ENCODE measurements around the gene ALKBH6.

The ALKBH6 gene

GRCh38 chr19:36030264-36031148 lies 16.5 kb upstream of the ALKBH6 start:
- DNase-seq (ENCODE audit: low read depth in 3 of 3), result no peak

GRCh38 chr19:36028313-36029041 lies 14.5 kb upstream of the ALKBH6 start:
- no peak for DNase-seq (ENCODE audit: low read depth in 3 of 3)

DNA sequence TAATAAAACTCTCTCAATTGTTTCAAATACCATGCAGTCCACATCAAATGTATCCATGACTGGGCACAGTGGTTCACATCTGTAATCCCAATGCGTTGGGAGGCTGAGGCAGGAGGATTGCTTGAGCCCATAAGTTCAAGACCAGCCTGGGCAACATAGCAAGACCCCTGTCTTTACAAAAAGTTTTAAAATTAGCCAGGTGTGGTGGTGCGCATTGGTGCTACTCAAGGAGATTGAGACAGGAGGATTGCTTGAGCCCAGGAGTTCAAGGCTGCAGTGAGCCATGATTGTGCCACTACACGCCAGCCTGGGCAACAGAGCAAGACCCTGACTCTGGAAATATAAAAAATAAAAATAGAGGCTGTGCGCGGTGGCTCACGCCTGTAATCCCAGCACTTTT lies 13.7 kb upstream of the ALKBH6 start:
- DNase-seq (ENCODE audit: low read depth in 3 of 3), result no peak

DNA sequence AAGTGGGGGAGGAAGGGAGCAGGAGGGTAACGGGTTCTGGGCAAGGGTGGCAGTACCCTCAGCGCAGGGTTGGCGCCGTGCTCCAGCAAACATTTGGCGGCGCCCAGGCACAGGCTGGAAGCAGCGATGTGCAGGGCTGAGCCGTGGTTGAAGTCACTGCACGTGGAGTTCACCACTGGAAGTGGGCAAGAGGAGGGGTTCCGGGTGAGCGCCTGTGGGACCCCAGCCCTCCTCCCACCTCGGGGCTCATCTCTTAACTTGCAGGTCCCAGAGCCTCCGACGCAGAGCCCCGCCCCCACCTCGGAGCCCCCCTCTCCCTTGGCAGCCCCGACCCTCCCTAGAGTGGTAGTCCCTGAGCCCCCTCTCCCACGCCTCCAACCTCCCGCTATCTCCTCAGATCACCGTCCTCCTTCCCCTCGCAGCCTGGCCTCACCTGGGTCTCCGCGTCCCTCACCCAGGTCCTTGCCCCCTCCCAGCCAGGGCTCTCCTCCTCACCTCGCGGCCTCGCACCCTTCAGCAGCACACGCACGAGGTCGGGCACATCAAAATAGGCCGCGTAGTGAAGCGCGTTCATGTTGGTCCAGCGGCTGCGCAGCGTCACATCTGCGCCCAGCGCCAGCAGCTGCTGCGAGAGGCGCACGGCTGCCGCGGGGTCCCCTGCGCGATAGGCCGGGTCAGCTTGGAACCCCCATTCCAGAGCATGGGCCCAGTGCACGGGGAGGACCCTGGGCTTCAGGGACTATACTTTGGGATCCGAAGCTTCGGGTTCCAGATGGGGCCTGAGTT lies 12.3 kb upstream of the ALKBH6 start:
- DNase-seq (ENCODE audit: low read depth in 3 of 3), result no peak

DNA sequence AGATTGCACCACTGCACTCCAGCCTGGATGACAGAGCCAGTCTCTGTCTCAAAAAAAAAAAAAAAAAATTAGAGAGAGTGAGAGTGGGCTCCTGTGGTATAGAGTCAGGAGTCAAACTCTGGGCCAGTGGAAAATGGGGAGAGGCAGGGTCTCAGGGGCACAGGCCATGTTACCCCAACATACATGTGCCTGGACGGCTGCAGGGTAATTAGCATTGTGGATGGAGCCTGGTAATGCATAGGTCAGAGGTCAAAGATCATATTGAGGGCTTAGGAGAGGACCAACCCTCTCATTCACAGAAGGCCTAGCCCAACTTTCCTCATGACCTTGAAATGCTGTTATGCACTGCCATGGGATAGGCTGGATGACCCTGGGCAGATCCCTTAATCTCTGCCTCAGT lies 11.5 kb upstream of the ALKBH6 start:
- DNase-seq (ENCODE audit: low read depth in 3 of 3), result no peak

DNA sequence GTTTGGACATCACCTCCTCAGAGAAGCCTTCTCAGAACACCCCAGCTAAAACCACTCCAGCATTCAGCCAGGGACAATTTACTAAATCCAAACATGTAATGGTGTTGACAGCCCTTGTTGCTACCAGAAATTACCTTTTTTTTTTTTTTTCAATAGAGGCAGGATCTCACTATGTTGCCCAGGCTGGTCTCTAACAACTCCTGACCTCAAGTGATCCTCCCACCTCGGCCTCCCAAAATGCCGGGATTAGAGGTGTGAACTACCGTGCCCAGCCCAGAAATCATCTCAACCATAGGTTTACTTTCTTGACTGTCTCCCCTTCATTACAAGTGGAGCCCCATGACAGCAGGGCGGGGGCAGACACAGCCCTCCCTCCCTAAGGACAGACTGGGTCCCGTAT lies 9.4 kb upstream of the ALKBH6 start:
- no peak for DNase-seq (ENCODE audit: low read depth in 3 of 3)

GRCh38 chr19:36019061-36019670 lies 5.2 kb upstream of the ALKBH6 start:
- DNase-seq (ENCODE audit: low read depth in 3 of 3), result no peak

DNA sequence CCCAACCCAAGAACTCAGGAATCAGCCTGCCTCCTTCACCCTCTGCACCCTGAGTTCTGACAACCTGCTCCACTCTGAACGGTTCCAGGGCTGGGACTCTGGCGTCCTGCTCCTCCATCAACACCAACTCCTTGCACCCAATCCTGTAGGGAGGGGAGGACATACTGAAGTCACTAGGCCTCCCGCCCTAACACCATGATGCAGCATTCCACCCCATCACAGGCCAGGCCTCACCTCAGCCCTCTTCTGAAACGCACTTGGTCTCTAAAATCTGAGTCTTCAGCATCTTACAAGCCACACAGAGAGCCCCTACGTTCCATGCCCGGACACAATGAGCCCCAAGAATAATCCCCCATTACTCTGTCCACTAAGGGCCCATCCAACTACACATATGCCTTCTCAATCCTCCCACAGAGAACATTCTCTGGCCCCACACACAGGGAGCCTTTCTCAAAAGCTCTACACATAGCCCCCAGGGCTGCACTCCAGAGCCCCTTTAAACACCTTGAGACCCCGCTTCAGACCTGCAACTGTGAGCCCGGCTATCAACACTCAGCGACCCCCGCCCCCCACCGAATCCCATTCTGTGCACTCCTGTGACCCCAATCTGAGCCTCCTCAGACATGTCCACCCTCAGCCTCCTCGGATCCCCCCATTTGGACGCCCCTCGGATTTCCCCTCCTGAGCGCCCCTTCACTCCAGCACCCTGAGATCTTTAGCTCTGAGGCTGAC lies 567 bp downstream of the ALKBH6 start:
- no peak for DNase-seq (ENCODE audit: low read depth in 3 of 3)

- DNase-seq (ENCODE audit: low read depth in 3 of 3), result no peak
These were observed 3.6 kb downstream of the ALKBH6 start for GRCh38 chr19:36010402-36010801.

DNA sequence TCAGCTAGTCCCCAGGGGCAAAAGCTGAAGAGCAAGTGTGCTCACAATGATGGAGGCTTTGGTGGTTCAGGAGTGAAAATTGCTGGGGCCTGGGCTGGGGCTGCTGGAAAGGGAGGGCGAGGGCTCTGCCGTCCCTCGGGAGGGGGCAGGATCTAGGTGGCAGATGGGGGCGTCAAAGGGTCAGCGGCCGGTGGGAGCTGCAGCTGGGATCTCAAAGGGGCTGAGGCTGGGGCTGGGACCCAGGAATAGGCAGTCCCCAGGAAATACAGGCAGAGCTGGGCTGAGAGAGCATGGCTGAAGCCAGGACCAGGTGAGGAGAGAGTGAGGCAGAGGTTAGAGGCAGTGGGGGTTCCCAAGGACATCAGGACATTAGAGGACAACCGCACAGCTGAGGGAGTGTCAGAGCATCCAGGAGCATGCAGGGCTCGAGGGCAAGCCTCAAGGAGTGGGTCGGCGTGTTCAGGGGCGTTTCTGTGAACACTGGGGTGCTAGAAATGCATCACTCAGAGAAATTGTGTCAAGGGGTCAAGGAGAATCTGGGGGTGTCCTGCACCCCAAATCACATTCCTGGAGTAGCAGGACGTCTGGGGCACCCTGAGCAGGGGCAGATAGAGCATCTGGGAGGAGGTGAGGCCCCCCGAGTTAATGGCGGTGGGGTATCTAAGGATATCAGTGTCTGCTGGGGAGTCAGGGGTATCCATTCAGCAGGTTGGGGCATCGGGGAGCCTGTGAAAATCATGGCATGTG lies 4.2 kb downstream of the ALKBH6 start:
- no peak for DNase-seq (ENCODE audit: low read depth in 3 of 3)

DNA sequence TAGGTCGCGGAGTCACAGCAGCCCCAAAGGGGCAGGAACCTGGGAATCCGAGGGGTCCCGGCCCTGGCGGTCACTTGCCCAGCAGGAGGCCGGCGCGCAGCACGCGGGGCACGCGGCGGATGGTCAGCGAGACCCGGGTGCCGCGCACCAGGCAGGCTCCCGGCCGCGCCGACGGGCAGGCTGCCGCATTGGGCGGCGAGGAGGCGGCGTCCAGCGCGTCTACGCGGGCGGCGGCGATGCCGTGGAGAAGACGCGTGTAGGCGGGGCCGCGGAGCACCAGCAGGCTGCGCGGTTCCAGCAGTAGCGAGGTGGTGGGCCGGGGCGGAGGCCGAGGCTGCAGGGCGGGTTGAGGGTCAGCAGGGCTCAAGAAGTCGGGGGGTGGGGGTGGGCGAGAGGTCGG lies 4.8 kb downstream of the ALKBH6 start:
- DNase-seq (ENCODE audit: low read depth in 3 of 3), result no peak

DNA sequence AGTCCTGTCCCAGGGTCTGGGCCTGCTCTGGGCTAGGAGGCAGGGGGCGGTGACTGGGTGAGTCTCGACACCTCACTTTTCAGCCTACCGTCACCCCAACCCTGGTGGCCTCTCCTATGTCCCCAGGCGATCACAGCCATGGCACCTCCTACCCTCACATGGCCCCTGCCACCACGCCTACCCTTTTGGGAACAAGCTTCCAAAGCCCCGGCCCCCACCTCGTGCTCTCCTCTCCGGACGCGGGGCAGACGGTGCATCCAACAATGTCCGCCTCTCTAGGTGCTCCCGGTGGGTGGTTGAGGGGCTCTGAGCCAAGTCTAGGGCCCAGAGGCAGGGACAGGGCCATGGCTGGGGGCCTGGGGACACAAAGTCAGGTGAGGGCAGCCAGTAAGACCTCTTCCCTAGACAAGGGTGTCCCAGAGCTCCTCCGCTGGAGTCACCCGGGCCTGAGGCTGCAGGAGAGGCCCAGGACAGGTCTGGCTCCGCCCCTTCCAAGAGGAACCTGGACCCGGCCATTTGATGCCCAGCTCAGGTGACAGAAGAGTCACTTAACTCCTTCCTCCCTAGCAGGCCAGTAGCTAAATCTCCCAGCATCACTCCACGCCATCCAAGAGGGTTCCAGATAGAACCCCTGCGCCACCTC lies 5.6 kb downstream of the ALKBH6 start, which contains the start of gene SYNE4:
SYNE4 (minus strand) TSS at position 478 of the 643 bp plus-strand sequence; CDS start at position 346, 132 bp downstream.
- DNase-seq (ENCODE audit: low read depth in 3 of 3), result no peak

GRCh38 chr19:36006955-36007354 lies 7.1 kb downstream of the ALKBH6 start:
- no peak for DNase-seq (ENCODE audit: low read depth in 3 of 3)

DNA sequence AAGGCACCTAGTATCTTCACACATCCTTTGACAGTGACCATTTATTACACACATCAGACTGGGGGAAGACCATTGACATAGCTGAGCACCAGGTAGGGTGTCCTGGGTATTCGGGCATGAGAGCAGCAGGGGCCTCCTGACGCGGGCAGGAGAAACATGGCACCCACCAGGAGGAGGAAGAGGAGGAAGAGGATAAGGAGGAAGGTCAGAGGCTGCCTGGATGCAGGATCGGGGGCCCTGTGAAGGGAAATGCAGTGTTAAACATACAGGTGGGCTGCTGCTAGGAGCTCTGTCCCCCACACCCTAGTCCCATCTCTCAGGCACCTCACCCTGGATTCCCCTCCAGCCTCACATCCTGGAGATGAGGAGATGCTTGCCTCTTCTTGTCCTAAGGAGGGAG lies 10.7 kb downstream of the ALKBH6 start:
- no peak for DNase-seq (ENCODE audit: low read depth in 3 of 3)

DNA sequence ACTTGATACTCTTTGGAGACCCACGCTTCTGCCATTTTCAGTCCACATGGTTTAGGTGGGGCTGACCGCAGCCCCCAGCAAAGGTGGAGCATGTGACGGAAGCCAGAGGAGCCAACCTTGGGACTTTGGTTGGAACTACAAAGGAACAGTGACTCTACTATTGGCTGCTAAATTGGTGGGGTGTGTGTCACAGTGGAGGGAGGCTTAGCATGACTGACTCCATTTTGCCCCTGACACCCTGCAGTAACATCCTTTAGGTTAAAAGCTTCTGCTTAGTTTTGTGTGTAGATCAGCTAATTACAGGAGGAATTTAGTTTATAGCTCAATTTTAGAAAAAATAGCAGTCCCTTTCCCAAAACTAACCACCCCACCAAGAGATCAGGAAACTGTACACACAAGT lies 12.4 kb downstream of the ALKBH6 start:
- no peak for DNase-seq (ENCODE audit: low read depth in 3 of 3)

DNA sequence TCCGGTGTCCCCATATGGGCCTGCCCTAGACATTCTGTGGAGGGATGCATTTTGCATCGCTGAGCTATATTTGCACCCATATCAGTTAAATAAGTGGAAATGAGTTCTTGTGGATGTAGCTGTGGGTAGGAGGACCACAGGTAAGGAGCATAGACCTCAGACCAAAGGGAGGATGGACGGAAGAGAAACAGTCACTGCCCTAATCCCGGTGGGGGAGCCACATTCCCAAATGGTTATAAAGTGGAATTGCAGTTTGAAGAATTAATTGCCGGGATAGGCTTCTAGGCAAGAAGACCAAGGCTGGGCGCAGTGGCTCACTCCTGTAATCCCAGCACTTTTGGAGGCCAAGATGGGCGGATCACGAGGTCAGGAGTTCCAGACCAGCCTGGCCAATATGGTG lies 17.2 kb downstream of the ALKBH6 start:
- no peak for DNase-seq (ENCODE audit: low read depth in 3 of 3)

GRCh38 chr19:35995048-35995993 lies 18.7 kb downstream of the ALKBH6 start, which contains the start of gene SDHAF1:
SDHAF1 (plus strand) TSS chr19:35995188; CDS start chr19:35995275, 87 bp downstream.
- peak; percentile 88 to 90 (median 89) for DNase-seq (ENCODE audit: low read depth in 3 of 3)

DNA sequence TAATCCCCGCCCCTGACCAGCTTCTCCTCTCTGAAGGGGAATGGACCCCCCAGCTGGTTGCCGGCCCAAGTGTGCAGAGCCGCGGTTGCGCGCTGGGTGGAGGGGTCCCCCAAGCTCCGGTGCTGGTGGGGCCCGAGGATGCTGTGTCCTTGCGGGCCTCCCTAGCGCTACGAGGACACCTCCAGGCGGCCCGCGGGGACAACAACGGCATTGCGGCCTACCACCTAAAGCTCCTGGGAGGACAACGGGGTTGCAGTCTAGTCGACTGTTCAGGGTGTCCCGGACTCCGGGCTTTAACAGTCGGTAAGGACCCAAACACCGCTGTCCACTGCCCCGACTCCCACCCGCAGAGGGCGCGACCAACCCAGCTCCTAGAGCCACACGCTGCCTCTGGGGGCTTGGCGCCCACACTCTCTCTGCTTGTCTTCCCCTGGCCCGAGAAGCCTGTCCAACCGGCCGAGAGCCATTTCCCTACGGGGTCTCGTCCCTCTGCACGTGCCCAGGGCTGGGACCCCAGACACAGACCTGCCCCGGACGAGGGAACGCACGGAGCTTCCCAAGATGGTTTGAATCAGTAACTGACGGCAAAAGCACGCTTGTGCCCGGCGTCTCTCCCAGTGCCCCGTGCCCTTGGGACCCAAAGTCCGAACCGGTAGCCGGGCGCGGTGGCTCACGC lies 20.0 kb downstream of the ALKBH6 start:
- no peak for DNase-seq (ENCODE audit: low read depth in 3 of 3)

Measured in stimulated activated CD4-positive, alpha-beta T cell treated with anti-CD3 and anti-CD28 coated beads, TNF-alpha, amount 100 ng/mL, for 4 hours (primary cell).